Suprapubic skin (tissue), 3 donors: Measurements from ENCODE around the gene NOD1.

ENCODE experiments used
- POLR2A ChIP-seq, 2 donors: fragments of 450-650 bp; IDR thresholded peaks; one replicate each; pipeline ENCODE4 v1.6.1; 2017; ENCODE audit warnings: antibody characterized with exemption in 2 of 2, mild to moderate bottlenecking in 2 of 2, moderate library complexity in 2 of 2
- TF ChIP-seq, protein P1 (sequence below), 2 donors: fragments of 200-600 bp in 1 of 2; fragments of 450-650 bp in 1 of 2; sonication (generic) in 1 of 2; IDR thresholded peaks; one replicate each; pipeline ENCODE4 v1.5.1; 2016 to 2019; ENCODE audit warnings: antibody characterized with exemption in 2 of 2, mild to moderate bottlenecking in 1 of 2, moderate library complexity in 1 of 2

DNA sequence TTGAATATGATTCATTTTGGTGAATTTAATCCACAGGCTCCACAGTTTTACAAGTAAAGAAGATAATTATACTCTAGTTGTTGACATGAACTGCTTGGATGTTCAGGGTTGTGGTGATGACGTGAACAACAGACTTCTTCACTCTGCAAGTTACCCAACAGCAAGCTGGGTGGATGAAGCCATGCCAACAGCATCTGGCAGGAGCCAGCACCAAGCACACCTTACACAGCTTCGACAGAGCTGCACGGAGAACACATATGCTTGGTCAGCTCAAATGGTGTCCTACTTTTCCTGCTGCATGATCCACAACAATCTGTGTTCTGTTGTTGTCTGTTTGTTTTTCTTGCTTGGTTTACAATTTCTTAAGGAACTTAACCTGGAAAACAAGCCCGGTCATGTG lies 9.8 kb downstream of the NOD1 start:
- TF ChIP-seq, protein P1, sequence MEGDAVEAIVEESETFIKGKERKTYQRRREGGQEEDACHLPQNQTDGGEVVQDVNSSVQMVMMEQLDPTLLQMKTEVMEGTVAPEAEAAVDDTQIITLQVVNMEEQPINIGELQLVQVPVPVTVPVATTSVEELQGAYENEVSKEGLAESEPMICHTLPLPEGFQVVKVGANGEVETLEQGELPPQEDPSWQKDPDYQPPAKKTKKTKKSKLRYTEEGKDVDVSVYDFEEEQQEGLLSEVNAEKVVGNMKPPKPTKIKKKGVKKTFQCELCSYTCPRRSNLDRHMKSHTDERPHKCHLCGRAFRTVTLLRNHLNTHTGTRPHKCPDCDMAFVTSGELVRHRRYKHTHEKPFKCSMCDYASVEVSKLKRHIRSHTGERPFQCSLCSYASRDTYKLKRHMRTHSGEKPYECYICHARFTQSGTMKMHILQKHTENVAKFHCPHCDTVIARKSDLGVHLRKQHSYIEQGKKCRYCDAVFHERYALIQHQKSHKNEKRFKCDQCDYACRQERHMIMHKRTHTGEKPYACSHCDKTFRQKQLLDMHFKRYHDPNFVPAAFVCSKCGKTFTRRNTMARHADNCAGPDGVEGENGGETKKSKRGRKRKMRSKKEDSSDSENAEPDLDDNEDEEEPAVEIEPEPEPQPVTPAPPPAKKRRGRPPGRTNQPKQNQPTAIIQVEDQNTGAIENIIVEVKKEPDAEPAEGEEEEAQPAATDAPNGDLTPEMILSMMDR (IDR thresholded peaks at IDR 0.05): no peak
- no peak for TF ChIP-seq POLR2A (IDR thresholded peaks at IDR 0.05)
